Cardiac fibroblast (primary cell): ENCODE measurements around the gene FBLN5.
"Not testable (repeated sequence)": the region's sequence is repeated elsewhere in the genome, so short reads cannot be mapped to it uniquely, and the experiment has no call there.

Experiments
- DNase-seq, 2 donors: peaks; one replicate each; pipeline versions ENCODE4 v3.0.0 to v3.0.0-alpha.2; 2010; ENCODE audit warnings: low read depth in 2 of 2
- H3K4me3 ChIP-seq, 2 donors: replicated peaks in 1 of 2; 1 replicate in 1 of 2; 2 replicates in 1 of 2; pipeline ENCODE4 v1.5.1; 2011; ENCODE audit warnings: low read depth in 2 of 2, low read length in 2 of 2, mild to moderate bottlenecking in 2 of 2, moderate library complexity in 1 of 2
- TF ChIP-seq, protein P1 (sequence below): IDR thresholded peaks from one replicate; pipeline ENCODE4 v1.5.1; 2011; ENCODE audit warnings: low read depth, mild to moderate bottlenecking, low read length, inconsistent platforms

The FBLN5 gene

DNA sequence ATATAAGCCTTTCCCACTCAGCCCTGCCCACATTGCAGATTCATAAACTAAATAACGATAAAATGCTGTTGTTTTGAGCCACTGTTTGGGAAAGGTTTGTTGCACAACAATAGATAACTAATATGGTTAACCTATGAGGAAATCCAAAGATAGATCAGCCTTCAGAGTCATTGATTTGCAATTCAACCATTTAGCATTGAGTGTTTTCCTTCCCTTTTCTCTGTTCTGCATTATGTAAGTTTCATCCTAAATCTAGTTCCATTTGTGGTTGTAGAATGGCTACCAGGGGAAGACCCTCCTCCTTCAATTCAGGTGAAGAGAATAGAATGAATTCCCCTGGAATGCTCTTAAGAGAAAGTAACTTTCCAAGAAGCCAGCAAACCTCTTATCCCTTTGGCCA, 99.8 kb downstream of the FBLN5 start:
- H3K4me3 ChIP-seq, result no peak overlapping the region
- DNase-seq, result no peak
- TF ChIP-seq, protein P1, sequence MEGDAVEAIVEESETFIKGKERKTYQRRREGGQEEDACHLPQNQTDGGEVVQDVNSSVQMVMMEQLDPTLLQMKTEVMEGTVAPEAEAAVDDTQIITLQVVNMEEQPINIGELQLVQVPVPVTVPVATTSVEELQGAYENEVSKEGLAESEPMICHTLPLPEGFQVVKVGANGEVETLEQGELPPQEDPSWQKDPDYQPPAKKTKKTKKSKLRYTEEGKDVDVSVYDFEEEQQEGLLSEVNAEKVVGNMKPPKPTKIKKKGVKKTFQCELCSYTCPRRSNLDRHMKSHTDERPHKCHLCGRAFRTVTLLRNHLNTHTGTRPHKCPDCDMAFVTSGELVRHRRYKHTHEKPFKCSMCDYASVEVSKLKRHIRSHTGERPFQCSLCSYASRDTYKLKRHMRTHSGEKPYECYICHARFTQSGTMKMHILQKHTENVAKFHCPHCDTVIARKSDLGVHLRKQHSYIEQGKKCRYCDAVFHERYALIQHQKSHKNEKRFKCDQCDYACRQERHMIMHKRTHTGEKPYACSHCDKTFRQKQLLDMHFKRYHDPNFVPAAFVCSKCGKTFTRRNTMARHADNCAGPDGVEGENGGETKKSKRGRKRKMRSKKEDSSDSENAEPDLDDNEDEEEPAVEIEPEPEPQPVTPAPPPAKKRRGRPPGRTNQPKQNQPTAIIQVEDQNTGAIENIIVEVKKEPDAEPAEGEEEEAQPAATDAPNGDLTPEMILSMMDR, result no peak

DNA sequence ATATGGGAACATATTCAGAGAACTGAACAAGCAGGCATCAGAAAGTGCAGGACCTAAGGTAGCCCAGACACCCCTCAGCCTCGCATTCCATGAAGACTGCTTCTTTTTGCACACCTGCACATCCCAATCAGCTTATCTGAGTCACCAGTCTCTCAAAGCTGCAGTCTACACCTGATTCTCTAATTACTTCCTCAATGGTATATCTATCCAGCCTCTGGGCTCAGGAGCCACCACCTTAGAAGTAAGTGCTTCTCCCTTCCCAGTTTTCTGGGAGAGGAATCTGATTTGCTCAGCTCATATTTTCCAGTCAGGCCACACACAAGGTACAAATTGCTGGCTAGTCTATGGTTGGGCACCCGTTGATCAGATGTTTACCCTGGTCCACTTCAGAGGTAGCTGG, 101.8 kb downstream of the FBLN5 start:
- no peak for DNase-seq
- H3K4me3 ChIP-seq, result no peak overlapping the region
- TF ChIP-seq, protein P1, result no peak

DNA sequence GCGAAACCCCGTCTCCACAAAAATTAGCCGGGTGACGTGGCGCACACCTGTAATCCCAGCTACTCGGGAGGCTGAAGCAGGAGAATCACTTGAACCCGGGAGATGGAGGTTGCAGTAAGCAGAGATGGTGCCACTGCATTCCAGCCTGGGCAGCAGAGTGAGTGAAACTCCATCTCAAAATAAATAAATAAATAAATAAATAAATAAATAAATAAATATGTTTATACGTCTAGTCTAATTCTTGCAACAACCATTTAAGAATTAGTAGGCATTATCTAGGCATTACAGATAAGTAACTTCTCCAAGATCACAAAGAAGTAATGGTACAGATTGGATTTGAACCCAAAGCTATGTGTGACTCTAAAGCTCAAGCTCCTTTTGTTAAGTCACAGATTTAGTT, 102.4 kb downstream of the FBLN5 start:
- not testable (repeated sequence) for DNase-seq, H3K4me3 ChIP-seq

DNA sequence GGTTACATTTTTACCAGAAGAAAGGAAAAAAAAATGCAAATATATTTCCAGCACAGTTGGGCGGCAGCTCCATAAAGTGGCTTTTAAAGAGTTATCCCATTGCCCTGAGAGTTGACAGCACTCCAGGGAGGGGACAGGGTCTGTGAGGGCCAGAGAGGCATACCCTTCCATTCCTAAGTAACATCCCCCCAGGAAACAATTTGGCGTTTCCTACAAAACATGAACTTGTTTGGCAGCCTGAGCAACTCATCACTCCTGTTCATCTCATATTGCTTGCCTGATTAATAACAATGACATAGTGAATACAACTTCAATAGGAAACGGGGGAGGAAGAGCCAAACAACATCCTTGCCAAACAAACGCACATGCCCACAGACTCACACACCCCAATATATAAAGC, 103.5 kb downstream of the FBLN5 start:
- TF ChIP-seq, protein P1, result no peak
- no peak for DNase-seq
- H3K4me3 ChIP-seq, result no peak overlapping the region

DNA sequence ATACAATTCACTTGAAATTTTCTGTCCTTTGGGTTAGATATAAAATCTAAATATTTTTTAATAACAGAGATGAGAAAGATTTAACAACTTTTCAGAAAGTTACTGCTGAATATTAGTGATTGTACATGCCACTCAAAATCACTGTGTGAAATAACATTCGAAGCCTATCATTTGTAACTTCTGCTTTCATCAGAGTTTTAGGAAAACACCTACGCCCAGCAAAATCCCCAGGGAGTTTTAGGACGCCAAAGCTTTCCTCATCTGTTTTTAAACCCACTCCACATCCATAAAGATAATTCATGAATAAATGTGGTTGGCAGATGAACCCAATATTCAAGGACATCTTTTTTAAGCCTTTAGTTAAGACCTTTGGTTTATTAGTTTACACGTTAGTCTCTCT, 104.1 kb downstream of the FBLN5 start:
- H3K4me3 ChIP-seq, result no peak overlapping the region
- TF ChIP-seq, protein P1, result no peak
- no peak for DNase-seq

DNA sequence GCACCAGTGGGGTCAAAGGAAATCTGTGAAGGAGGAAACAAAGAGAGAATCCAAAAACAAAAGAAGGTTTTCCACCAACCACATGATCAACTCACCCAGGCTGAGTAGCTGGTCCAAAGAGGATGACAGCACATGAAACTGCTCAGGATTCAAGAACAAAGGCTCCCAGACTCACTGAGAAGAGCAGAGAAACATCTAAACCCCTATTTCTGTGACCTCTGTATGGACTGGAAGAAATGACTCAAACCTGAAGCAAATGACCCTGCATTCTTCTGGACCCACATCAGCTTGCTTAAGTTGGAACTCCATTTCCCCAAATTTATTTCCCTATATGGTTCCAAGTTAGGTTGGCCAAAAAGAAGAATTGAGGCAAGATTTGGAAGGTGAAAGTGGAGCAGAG, 106.4 kb downstream of the FBLN5 start:
- DNase-seq, result peak in 1 of 2 donors; percentile 32
- TF ChIP-seq, protein P1, result no peak

DNA sequence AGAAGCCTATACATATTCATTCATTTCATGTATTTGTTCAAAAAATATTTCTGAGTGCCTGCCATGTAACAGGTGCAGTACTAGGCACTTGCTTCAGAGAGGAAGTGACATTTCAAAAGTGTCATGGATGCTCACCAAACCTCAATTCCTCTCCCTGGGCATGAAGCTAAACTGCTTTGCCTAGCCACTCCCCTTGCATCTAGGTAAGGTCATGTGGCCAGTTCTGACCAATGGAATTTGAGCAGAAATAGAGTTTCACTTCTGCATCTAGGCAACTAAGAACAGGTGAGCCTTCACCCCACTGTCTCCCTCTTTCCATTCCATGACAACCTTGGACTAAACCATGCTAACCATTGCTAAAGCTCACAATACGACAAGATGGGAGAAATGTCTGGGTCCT, 107.7 kb downstream of the FBLN5 start:
- H3K4me3 ChIP-seq, result no peak overlapping the region
- TF ChIP-seq, protein P1, result no peak
- no peak for DNase-seq

More for the DNA sequence above, 106.4 kb downstream of the FBLN5 start:
- no peak overlapping the region for H3K4me3 ChIP-seq

DNA sequence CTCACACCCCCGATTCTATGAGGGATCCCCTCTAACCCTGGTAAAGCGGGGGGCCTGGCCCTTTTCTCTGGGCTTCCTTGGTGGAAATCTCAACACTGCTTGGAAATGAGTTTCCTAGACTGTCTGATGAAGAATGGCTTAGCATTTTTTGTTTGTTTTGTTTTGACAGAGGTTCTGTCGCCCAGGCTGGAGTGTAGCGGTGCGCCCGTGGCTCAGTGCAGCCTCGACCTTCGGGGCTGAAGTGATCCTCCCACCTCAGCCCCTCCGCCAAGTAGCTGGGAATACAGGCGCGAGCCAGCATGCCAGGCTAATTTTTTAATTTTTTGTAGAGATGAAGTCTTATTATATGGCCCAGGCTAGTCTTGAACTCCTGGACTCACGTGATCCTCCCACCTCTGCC, 110.4 kb downstream of the FBLN5 start:
- no peak overlapping the region for H3K4me3 ChIP-seq
- TF ChIP-seq, protein P1, result no peak
- DNase-seq, result no peak
